Germinal center (tissue), 1 donor: ENCODE results near the gene POU6F2.
"Not testable (repeated sequence)": the region's sequence is repeated elsewhere in the genome, so short reads cannot be mapped to it uniquely, and the experiment has no call there.

Experiments used
- DNase-seq: peaks from one replicate; pipeline ENCODE4 v3.0.0; 2012; ENCODE audit warnings: mixed read lengths, low spot score

The POU6F2 gene

DNA sequence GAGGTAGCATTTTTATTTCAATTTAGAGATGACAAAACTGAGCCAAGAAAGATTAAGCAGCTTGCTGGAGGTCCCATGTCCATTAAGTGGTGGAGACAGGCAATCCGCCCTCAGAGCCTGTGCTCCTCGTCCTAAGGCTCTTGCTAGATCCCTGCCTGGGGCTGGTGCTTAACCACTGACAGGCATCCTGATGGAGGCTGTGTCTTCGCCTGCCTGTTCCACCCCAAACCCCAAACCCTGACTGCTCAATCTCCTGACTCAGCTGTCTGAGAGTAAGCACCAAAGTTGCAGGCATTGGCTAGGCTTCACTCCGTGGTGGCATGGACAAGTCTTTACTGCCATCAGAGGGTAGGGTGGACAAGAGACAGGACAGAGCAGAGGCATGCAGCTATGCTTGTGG is 209.4 kb downstream of the POU6F2 start:
- DNase-seq = no peak

DNA sequence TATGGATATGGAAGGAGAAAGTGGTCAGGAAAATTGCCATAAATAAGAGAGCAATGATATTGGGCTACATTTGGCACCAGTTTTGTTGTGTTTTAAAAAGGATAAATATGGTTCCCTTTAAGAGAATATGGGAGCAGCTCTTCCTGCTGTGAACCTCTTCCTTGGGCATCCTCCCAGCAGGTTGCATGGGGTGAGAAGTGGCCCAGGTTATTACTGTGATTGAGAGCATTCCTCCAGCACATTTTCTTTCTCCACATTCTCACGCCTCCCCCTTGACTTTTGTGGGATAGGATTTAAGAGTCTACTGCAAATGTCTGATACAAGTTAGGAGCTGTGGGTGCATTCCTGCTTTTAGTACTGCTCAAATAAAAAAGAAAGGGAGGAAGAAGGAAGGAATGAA is 214.8 kb downstream of the POU6F2 start:
- DNase-seq = no peak

DNA sequence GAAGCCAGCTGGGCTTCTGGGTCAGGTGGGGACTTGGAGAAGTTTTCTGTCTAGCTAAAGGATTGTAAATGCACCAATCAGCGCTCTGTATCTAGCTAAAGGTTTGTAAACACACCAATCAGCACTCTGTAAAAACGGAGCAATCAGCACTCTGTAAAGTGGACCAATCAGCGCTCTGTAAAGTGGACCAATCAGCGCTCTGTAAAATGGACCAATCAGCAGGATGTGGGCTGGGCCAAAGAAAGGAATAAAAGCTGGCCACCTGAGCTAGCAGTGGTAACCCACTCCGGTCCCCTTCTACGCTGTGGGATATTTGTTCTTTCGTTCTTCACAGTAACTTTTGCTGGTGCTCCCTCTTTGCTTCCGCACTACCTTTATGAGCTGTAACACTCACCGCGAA is 216.7 kb downstream of the POU6F2 start:
- not testable (repeated sequence) for DNase-seq

DNA sequence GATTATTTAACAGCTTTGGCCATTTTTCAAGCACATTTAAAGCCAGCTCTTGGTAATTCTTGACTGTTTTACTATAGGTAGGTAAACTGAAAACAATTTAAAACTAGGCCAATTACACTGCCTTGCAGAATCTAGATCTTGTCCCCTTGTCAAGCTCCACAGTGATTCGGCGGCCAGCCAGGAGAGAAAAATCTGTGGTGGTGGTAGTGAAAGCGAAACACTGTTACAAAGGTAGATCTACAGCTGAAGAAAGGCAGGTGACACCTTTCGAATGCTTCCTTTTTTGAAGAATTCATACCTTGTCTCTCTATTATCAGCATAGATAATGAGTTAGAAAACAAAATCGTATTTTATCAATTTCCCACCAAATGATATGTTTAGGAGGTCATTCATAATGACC is 218.3 kb downstream of the POU6F2 start:
- DNase-seq = no peak

DNA sequence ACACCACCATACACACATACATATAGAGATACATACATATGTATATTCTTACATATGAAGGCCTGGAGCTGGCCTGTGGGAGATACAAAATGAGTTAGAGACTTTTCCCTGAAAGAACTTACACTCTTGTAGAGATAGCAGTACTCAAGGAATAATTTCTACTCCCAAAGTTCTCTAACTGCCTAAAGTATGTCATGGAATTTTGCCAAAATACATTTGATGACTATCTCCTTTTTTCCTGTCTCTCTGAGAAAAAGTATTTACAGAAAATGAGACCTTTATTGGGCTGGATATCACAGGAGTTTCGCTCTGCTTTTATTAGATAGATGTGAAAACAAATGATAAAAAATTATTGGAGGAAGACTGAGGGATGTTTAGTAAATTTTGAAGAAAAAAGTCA is 220.1 kb downstream of the POU6F2 start:
- no peak for DNase-seq

DNA sequence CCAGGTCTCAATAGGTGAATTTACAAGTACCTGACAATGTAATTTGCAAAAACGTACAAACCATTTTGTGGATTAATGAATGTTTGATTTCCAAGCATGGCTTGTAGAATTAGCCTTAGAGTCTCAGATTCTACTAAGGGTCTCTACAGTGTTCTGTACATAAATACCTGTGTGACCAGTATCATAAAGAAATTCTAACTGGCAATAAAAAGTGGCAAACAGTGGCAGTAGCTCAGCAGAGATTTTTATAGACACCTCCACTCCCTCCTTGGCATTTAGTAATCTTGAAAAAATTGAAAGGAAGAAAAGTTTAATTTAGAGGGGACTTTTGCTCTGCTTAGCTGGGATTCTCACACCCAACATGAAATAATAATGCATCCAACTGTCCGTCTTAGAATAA is 220.8 kb downstream of the POU6F2 start:
- no peak for DNase-seq

DNA sequence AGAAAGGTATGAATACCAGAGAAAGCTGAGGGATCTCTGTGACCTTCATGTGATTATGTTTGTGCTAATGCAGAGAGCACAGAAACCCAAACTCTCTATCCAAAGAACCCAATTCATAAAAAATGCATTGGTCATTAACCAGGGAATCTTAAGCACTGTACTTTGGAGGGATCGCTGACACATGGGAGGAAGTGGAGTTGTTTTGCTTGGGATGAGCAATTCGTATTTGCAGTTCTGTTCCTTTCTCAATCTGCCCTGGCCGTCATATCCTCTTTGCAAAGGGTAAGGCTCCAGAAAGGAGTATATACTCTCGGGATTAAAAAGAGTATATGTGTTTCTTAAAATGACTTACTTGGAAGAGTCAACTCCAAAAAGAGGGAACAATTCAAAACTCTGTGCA is 221.3 kb downstream of the POU6F2 start:
- DNase-seq = no peak

DNA sequence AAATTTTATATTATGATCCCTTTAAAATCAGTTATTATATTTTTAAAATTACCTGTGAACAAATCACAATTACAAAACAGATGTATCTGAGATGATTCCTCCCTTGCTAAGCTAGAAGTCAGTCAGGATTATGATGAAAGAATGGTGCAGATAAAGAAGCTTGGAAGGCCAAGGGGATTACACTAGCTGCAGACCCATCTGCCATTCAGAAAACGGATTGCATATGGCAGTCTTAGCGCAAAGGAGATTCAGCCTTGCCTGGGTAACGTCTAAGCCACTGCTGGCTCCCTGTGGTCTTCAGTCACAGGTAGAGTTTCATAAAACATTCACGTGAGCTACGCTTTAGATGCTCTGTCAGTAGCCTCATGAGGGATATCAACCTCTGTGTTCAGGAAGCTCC is 222.2 kb downstream of the POU6F2 start:
- no peak for DNase-seq

DNA sequence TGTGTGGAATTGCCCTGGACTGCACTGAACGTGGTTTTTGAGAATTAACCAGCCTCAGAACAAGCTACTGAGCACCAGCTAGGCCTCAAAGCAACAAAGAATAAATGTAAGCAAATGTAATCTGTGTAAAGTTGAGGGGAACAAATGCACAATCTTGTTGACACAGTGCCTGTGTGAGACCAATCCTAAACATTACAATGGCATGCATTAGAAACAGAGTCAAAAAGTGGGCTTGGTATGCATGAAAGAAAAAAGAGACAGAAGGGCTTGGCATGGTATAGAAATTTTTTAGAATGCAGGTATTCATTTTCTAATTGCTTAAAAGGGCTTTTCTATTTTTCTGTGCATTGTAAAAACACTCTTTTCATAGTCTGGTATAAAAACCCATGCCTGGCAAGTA is 224.3 kb downstream of the POU6F2 start:
- no peak for DNase-seq

DNA sequence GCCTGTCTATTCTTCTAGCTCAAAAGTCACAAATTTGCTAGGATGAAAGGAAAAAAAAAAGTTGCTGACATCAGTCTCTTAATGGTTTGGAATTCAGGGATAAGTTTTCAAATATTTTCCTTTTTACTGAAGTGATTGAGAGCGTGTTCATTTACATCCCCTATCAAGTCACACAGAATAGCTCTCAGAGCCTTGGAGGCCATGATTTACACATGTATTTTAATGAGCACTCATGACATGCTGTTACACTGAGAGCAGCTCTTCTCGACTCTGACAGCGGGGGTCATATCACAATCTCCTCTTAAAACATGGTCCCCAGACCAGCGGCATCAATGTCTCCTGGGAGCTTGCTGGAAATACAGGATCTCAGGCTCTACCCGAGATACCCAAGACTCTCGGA is 232.7 kb downstream of the POU6F2 start:
- DNase-seq = no peak

DNA sequence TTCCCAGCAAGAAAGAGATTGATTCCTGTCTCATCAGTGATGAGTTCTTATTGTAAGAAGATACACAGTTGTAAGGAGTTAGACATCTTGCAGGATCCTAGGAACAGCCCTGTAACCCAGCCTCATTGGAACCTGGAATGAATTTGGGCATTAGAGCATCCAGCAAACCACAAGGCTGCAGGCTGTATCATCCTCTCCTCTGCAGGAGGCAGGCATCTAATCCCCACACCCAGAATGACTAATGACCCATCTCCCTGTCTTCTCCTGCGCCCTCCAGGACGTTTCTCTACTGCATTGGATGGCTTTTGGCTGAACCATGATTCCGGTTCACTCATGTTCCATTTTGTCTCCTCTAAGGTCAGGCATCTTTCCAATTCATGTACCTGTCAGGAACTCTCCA is 233.9 kb downstream of the POU6F2 start:
- no peak for DNase-seq

DNA sequence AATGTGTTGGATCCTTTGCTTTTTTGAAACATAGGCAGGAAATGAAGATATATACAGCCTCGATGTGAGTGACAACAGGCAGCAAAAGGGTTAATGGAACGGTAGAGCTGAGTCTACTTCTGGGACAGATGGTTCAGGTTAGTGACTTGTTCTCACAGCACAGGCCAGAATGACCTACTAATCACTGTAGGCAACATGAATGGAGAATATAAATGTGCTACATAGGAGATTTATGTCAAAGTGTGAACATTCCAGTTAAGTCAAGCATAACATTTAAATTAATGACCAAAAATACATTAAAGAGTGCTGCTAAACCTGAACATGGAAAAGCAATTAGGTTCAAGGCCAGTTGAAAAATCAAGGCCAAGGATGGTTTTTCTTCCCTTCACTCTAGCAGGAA is 235.2 kb downstream of the POU6F2 start:
- no peak for DNase-seq

DNA sequence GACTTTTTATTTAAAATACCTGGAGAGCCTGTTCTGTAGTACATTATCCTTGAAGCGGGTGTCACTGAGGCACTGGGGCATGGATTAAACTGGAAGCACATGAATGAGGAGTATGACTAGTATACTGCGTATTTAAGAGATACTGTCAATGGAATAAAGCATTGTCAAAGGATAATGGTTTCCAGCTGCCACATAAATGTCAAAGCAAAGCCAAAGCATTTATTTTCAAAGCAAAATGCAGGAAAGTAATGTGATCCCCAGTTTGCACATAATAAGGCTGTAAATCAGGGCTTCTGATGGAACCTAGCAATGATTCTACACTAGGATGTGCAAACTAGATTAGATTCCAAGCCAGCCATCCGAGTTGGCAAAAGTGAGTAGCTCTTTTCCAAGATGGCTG is 240.1 kb downstream of the POU6F2 start:
- no peak for DNase-seq

DNA sequence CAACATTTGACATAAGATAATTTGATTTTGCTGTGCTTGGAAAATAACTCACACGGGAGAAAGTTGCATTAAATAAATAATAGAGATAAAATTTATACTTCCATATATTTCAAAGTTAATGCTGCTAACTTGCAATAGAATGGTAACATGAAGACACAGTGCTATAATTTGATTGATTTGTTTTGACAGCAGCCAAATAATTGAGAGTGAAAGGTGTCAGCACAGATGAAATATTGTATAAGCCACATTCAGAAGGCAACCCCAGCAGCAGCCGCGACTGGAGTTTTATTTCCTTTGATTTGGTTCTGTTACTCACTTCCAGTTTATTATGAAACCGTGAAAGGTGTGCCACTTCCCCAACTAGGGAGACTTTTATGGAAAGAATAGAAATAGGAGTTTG is 242.2 kb downstream of the POU6F2 start:
- DNase-seq = no peak

DNA sequence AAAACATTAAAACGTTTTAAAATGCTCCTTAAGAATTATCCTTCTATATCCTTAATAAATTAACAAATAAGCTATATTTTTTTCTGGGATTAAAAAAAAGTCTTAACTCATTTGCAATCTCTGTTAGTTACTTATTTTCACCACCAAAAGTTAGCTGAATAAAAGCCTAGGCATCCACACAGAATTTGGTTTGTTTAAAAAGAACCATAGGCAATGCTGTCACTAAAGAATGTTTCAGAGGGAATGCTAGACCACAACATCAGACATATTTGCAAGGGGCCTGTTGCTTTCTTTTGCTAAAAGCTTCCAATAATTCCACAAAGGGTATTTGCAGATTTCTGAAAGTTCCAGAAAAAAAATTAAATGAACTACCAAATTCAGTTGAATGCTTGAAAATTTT is 244.2 kb downstream of the POU6F2 start:
- DNase-seq = no peak

DNA sequence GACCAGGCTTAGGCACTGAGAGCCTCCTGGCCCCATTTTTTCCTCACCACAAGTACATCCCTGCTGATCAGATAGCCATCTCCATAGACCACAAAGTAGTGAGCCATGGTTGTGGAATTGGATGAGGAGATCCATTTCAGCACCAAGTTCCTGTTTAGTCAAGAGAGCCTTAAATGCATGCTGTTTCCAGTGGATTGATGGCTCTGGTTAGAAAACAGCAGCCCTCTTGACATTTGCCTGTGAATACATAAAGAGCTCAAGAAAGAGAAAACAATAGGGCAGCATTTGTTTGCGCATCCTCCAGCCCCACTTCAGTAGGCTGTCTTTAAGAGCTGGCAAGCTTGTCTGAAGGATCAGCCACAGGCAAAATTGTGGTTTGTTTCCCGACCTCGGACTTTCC is 251.2 kb downstream of the POU6F2 start:
- no peak for DNase-seq

DNA sequence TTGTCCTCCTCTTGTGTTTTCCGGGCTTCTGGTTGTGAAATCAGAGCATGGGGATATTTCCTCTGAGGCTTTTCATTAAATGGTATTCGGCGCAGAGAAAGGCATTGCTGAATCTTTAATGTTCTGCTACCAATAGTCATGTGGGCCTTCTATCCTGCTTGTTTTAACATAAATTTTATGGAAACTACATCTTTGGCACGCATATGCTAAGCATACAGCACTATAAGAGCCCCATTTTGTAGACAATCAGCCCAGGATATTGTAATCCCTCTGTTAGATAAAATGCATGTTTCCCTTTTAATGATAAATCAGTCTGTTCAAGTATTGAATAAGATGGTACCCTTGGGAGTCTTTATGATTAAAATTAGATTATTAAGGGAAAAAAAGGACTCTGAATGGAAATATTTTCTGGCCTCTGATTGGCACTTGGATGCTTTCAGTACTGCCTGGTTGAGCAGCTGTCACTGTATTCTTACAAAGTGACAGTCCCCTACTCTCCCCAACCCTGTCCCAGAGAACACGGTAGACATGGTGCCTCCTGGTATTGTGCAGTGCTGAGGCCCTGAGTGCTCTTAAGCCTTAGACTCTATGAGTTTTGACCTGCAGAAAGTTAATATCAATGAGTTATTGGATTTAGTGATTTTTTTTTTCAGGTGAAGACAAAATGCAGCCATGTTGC is 256.3 kb downstream of the POU6F2 start:
- no peak for DNase-seq

DNA sequence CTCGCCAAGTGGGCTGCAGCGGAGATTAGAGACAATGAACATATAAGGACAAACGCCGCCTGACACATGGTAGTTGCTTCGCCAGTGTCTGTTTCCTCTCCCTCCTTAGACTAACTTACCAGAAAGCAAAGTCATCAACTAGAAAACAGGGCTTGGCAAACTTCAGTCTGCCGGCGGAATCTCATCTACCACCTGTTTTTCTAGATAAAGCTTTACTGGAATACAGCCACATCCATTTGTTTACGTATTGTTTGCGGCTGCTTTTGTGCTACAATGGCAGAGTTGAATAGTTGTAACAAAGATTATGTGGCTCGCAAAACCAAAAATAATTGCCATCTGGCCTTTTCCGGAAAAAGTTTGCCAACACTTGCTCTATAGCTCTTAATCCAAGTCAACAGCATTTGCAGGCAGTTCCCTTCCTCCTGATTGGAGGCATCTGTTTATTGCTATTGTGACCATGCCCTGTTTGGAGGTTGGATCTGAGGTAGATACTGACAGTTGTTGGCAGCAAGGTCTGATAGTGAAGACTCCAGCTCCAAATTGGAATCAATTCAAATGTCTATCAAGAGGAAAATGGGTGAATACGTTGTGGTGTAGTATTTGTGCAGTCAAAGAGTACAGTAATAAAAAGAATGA is 260.6 kb downstream of the POU6F2 start:
- no peak for DNase-seq

DNA sequence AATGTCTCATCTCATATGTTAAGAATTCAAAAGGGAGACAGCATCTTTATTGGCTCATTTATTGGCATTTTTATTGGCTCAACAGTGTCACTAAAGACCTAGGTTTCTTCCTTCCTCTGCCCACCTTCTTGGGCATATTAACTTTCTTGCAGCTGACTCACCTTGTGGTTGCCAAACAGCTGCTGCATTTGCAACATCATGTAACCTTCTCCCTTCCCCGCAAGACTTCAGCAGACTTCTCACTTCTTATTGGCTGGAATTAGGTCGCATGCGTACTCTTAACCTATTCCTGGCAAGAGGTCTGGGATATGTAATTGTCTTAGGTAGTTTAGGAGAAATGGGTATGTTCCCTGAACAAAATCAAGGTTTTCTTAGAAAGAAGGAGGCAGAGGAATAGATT is 263.2 kb downstream of the POU6F2 start:
- DNase-seq = no peak

DNA sequence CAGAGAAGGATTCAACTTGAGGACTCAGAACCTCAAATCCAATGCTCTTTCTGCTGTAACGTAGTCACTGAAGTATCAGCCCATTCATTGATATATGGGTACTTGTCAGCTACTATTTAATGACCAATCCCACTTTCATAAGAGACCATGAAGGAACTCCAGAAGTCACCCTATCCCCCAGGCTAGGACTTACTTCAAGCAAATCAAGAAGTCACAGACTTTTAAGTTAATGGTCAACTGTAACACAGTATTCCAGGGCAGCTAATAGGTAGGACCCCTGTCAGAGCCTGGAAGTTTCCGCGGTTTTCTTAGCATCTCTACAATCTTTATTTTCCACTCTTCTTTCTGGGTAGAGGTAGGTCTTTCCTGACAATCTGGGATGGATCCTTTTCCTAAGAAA is 269.9 kb downstream of the POU6F2 start:
- DNase-seq = no peak

DNA sequence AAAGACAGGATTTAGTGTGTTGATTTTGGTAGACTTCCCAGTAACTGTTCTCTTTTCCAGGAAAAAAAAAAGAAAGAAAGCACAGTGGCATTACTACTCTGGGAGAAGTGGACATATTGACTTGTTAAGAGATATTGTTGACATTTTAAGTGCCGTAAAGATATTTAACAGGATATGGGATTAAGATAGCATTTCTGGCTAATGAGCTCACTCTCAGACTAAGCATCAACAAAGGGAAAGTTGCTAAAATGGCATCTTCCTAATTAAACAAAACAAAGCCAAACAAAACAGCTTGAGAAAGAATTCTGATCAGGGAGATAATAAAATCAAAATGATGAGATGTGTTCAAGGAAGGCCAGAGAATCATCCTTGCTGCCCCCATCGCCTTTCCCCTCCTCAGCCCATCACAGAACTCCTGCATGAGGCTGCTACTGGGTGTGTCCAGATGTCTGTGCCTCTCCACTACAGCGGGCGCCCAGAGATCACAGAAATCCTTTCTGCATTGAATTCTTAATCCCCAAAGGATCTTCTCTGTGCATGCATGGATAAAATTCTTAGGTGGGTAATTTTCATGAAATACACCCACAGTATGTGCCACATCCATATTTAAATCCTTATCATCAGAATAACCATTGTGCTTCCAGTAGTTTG is 270.5 kb downstream of the POU6F2 start:
- no peak for DNase-seq

DNA sequence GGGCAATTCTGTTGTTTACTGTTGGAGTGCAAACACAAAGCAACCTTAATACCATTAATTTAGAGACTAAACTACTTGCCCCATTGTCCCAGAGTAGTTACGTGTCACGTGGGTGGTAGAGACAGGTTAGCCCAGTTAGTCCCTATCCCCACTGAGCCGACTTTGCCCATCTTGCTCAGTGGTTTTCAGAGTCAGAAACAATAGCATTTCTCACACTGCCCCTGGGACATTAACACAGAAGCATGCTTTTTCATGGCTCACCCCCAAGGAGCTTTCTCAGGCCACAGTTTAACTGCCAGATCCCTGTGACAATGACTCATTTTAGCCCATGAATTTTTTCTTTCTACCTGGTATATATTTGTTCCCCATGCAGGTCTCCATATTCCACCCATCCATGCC is 271.0 kb downstream of the POU6F2 start:
- no peak for DNase-seq

DNA sequence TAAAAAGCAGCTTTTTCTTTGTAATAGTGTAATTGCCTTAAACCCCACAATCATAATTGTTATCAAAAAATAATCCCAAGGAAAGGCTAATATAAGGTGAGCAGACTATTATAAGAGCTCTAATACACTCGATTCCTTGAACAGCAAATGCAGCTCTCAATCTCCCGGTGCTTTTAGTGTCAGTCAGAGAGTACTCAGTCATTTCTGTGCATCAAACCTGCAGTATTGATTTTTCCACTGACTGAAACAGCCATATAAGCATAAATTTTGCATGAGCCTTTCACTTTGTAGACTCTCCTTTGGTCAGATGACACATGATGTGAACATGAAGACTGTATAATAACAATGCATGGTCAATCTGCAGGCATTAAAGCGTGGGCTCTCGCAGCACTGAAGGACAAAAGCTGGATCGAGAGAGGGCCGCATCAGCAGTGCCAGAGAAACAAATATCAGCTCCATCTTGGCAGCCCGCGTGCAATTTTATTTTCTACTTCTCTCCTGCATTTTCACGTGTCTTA is 272.0 kb downstream of the POU6F2 start:
- DNase-seq = no peak

DNA sequence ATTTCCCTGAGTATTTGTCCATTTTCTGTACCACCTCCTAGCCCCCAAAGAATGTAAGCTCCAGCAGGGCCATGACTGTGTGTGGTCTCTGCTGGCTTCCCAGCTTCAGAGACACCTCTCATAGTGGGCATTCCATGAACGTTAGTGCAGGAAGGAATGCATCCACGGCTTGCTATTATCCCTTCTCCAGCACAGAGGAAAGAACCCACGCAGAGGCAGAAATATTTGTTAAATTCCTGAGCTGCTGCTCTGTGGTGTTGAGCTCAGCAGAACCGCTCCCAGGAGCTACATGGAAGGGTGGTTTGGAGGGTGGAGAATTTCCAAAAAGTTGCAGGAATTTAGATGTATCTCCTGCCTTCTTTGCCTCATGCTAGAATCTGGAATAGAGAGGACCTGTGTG is 275.2 kb downstream of the POU6F2 start:
- no peak for DNase-seq
